OCI-LY7 (cell line): ENCODE measurements around the gene GSK3B. TPM values are rescaled to one million over a fixed set of nuclear protein-coding genes. Genes with fewer than 3 reads are reported as not detected.
A peak's percentile ranks its signal among the peaks of the same experiment; 100 is the strongest.

ENCODE experiments used
- BruUV-seq: library from RNA; stranded (reverse); fragments of 400-500 nt; replicated peaks from 2 replicates; lab custom pipeline; 2021; lab: Mats Ljungman, UMichigan
- CTCF ChIA-PET: fragments of 300-600 bp; sonication (Branson Sonifier 250); formaldehyde crosslinking; loops from one replicate; lab custom pipeline; 2022; ENCODE audit warnings: antibody characterized with exemption; ENCODE audit not compliant: unreplicated experiment; lab: Charles Lee
- POLR2A ChIA-PET: fragments of 300-600 bp; sonication (Branson Sonifier 250); formaldehyde crosslinking; loops from one replicate; lab custom pipeline; 2022; ENCODE audit warnings: antibody characterized with exemption; lab: Charles Lee
- DNase-seq: peaks from one replicate; pipeline ENCODE4 v3.0.0-alpha.2; 2015; ENCODE audit warnings: low spot score
- H2AFZ ChIP-seq: fragments of 200-600 bp; sonication (generic), shearing (Covaris generic); 2 replicates; pipeline ENCODE4 v1.6.1; 2014; ENCODE audit warnings: mild to moderate bottlenecking, antibody characterized with exemption, low read length, moderate library complexity
- H3K27ac ChIP-seq: fragments of 200-600 bp; sonication (generic); 2 replicates; pipeline ENCODE4 v1.5.1; 2014; ENCODE audit warnings: mixed run types, low read depth, mild to moderate bottlenecking, moderate library complexity, low read length, inconsistent platforms; ENCODE audit not compliant: poor library complexity, severe bottlenecking
- H3K36me3 ChIP-seq: fragments of 200-600 bp; sonication (generic); 2 replicates; pipeline ENCODE4 v1.6.1; 2014; ENCODE audit warnings: mild to moderate bottlenecking, antibody characterized with exemption, low read length, moderate library complexity, mixed read lengths; ENCODE audit not compliant: insufficient read depth
- H3K4me1 ChIP-seq: fragments of 200-600 bp; sonication (generic); 2 replicates; pipeline ENCODE4 v1.5.1; 2014; ENCODE audit warnings: mild to moderate bottlenecking, low read length; ENCODE audit not compliant: insufficient read depth, poor library complexity, severe bottlenecking
- H3K4me2 ChIP-seq: fragments of 200-600 bp; sonication (generic); 2 replicates; pipeline ENCODE4 v1.6.1; 2014; ENCODE audit warnings: mild to moderate bottlenecking, low read length
- H3K4me3 ChIP-seq: fragments of 200-600 bp; sonication (generic); 2 replicates; pipeline ENCODE4 v1.5.1; 2014; ENCODE audit warnings: mild to moderate bottlenecking, low read depth, low read length; ENCODE audit not compliant: poor library complexity, severe bottlenecking
- H3K79me2 ChIP-seq: fragments of 200-600 bp; sonication (generic); 2 replicates; pipeline ENCODE4 v1.6.1; 2016; ENCODE audit warnings: low read depth, mild to moderate bottlenecking, low read length, moderate library complexity, mixed read lengths; ENCODE audit not compliant: insufficient read depth
- H3K9me2 ChIP-seq: fragments of 200-600 bp; sonication (generic); 2 replicates; pipeline ENCODE4 v1.6.1; 2016; ENCODE audit warnings: mild to moderate bottlenecking, low read length, mixed read lengths; ENCODE audit not compliant: insufficient read depth
- H3K9me3 ChIP-seq: fragments of 200-600 bp; sonication (generic); 2 replicates; pipeline ENCODE4 v1.6.1; 2014; ENCODE audit warnings: mild to moderate bottlenecking, mixed run types, low read length, mixed read lengths
- H4K20me1 ChIP-seq: fragments of 200-600 bp; sonication (generic); 2 replicates; pipeline ENCODE4 v1.6.1; 2014; ENCODE audit warnings: mild to moderate bottlenecking, antibody characterized with exemption, low read length, moderate library complexity, mixed read lengths; ENCODE audit not compliant: insufficient read depth
- EZH2phosphoT487 ChIP-seq: fragments of 200-600 bp; sonication (generic); IDR thresholded peaks from 2 replicates; pipeline ENCODE4 v1.6.1; 2018; ENCODE audit warnings: low read depth, borderline replicate concordance, mild to moderate bottlenecking, mixed run types, antibody characterized with exemption, low read length, moderate library complexity, mixed read lengths
- intact Hi-C: fragments of 100-400 bp; cut with micrococcal nuclease; formaldehyde crosslinking; loops from one replicate; pipeline ENCODE4 v1.10.0; 2022; ENCODE audit not compliant: unreplicated experiment
- total RNA-seq, 2 experiments: library from RNA; depleted of rRNA in 1 of 2; stranded (reverse); fragments of >200 nt in 1 of 2; shearing (Covaris generic) in 1 of 2; gene quantifications; 2 replicates each; pipeline ENCODE4 v1.2.3, GENCODE V29; 2014 to 2022
- TF ChIP-seq, protein P1 (sequence below): fragments of 200-600 bp; sonication (generic); conservative IDR thresholded peaks from 2 replicates; pipeline ENCODE4 v1.5.1; 2014; ENCODE audit warnings: mild to moderate bottlenecking, antibody characterized with exemption, low read length, moderate library complexity, mixed read lengths

The GSK3B gene
- total RNA-seq, 2 experiments from 2014 or later: 26.6 to 40.9 TPM

DNA sequence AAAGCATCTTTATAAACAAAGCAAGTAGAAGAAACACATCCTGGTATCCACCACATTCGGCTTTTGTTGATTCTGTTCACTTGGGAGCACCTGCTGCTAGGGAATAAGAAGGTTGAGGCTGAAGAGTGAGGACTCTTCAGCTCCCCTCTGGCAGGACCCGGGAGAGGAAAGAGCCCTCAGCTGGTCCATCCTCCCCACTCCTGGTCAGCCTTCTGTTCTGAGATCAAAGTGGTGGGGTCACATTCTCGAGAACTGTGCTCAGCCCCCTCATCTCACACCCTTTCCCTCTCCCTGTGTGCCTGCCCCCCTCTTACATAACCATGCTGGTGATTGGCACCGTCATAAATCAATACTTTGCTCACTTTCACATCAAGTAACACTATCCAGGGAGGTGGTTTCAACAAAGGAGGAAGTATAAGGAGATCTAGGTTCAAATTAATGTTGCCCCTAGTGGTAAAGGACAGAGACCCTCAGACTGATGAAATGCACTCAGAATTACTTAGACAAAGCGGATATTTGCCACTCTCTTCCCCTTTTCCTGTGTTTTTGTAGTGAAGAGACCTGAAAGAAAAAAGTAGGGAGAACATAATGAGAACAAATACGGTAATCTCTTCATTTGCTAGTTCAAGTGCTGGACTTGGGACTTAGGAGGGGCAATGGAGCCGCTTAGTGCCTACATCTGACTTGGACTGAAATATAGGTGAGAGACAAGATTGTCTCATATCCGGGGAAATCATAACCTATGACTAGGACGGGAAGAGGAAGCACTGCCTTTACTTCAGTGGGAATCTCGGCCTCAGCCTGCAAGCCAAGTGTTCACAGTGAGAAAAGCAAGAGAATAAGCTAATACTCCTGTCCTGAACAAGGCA is 312.7 kb downstream of the GSK3B start, which contains the start of gene NR1I2:
TSS of gene NR1I2 (plus strand) at position 772 of the 869 bp plus-strand sequence.
- Histone ChIP-seq H3K27ac (no peak within 1 kb of the TSS), H2AFZ (no peak within 1 kb of the TSS), H3K9me3 (no peaks in the 10 kb centered on the region), H3K9me2 (no peaks in the 10 kb centered on the region; the same call in 1 of the 2 replicates), H3K4me2 (no peak within 1 kb of the TSS), H3K4me3 (no peak within 1 kb of the TSS), H3K79me2 (no peaks in the 10 kb centered on the region), H3K36me3 (no peaks in the 10 kb centered on the region), H4K20me1 (no peaks in the 10 kb centered on the region), H3K4me1 (no peaks in the 10 kb centered on the region)
- ChIA-PET CTCF (no interaction called here), POLR2A (no interaction called here)
- no peak for DNase-seq
- intact Hi-C loops: no loop called here
- no peak for TF ChIP-seq EZH2phosphoT487
- TF ChIP-seq, protein P1, sequence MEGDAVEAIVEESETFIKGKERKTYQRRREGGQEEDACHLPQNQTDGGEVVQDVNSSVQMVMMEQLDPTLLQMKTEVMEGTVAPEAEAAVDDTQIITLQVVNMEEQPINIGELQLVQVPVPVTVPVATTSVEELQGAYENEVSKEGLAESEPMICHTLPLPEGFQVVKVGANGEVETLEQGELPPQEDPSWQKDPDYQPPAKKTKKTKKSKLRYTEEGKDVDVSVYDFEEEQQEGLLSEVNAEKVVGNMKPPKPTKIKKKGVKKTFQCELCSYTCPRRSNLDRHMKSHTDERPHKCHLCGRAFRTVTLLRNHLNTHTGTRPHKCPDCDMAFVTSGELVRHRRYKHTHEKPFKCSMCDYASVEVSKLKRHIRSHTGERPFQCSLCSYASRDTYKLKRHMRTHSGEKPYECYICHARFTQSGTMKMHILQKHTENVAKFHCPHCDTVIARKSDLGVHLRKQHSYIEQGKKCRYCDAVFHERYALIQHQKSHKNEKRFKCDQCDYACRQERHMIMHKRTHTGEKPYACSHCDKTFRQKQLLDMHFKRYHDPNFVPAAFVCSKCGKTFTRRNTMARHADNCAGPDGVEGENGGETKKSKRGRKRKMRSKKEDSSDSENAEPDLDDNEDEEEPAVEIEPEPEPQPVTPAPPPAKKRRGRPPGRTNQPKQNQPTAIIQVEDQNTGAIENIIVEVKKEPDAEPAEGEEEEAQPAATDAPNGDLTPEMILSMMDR: peak; percentile 49
- no TSS peak for BruUV-seq

DNA sequence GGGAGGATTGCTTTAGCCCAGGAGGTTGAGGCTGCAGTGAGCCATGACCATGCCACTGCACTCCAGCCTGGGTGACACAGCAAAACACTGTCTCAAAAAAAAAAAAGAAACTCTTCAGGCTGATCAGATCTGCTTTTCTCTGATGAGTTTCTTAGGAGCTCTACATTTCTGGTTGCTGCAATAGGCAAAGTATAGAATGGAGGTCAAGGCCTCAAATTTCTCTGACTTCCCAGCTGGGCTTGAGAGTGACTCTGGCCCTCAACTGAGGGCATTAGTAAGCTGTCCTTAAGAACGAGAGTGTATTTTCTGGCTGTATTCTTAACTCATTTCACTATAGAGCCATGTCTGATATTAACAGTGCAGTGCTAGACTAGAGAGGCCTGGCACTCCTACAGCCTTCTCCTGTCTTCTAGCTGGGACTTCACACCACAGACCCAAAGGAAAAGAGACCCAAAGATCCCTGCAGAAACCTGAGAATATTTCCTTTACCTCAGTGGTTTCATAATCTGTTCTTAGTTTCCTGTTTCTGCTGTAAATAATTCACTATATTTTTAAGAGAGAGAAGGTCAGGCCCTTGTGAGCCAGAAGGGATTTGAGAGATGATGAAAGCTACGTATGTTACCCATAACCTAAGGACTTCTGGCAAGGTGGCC is 314.4 kb downstream of the GSK3B start:
- no TSS peak for BruUV-seq
- H3K4me1 ChIP-seq: no peaks in the 10 kb centered on the region
- H3K9me2 ChIP-seq: no peaks in the 10 kb centered on the region; the same call in 1 of the 2 replicates
- ChIA-PET POLR2A (interaction anchor here (0.6 kb wide), 1 partner anchor 46 kb away, joined by 6 read pairs; no protein-coding TSS in a partner anchor), CTCF (no interaction called here)
- TF ChIP-seq, protein P1: no peak
- TF ChIP-seq EZH2phosphoT487: no peak
- H3K4me2 ChIP-seq: no peak overlapping the region
- intact Hi-C loops: no loop called here
- H4K20me1 ChIP-seq: no peaks in the 10 kb centered on the region
- H3K79me2 ChIP-seq: no peaks in the 10 kb centered on the region
- H2AFZ ChIP-seq: no peak overlapping the region
- no peak for DNase-seq
- H3K4me3 ChIP-seq: no peak overlapping the region
- no peaks in the 10 kb centered on the region for H3K9me3 ChIP-seq
- no peaks in the 10 kb centered on the region for H3K36me3 ChIP-seq
- no peak overlapping the region for H3K27ac ChIP-seq
